Endothelial cell of umbilical vein (primary cell): ENCODE measurements around the gene BSND. TPM values are rescaled to one million over a fixed set of nuclear protein-coding genes. Genes with fewer than 3 reads are reported as not detected.

ENCODE experiments used
- BruUV-seq: library from RNA; stranded (reverse); fragments of 400-500 nt; replicated peaks from 2 replicates; lab custom pipeline; 2021; lab: Mats Ljungman, UMichigan
- CTCF ChIA-PET: fragments of 300-600, 350-600 bp; sonication (Branson Sonifier 250); formaldehyde crosslinking; loops from one replicate; lab custom pipeline; 2021; ENCODE audit warnings: antibody characterized with exemption, inconsistent platforms; lab: Charles Lee
- POLR2A ChIA-PET: fragments of 300-600, 350-600 bp; sonication (Branson Sonifier 250); formaldehyde crosslinking; loops from one replicate; lab custom pipeline; 2021; ENCODE audit warnings: antibody characterized with exemption, inconsistent platforms; lab: Charles Lee
- DNase-seq: peaks from one replicate; pipeline ENCODE4 v3.0.0-alpha.2; 2011; ENCODE audit warnings: low read depth, low spot score
- FAIRE-seq: peaks from 2 replicates; lab custom pipeline; 2011; peaks lifted over from hg19 to GRCh38; lab: Jason Lieb, UNC
- H2AFZ ChIP-seq: 2 replicates; pipeline ENCODE4 v1.6.0; 2012; ENCODE audit warnings: low read depth, low read length, control low read depth, inconsistent platforms
- H3K27ac ChIP-seq: 2 replicates; pipeline ENCODE4 v1.5.1; 2011; ENCODE audit warnings: low read depth, mild to moderate bottlenecking, control low read depth, low read length, moderate library complexity; ENCODE audit not compliant: insufficient read depth
- H3K27me3 ChIP-seq, 2 experiments: 2 replicates each; pipeline versions ENCODE4 v1.6.0 to v1.6.1; 2011; ENCODE audit warnings: low read length in 2 of 2, mixed read lengths in 1 of 2; ENCODE audit not compliant: control insufficient read depth in 2 of 2, insufficient read depth in 2 of 2
- H3K36me3 ChIP-seq, 2 experiments: 2 replicates in 1 of 2; 3 replicates in 1 of 2; pipeline ENCODE4 v1.5.1; 2011; ENCODE audit warnings: low read length in 2 of 2, mild to moderate bottlenecking in 1 of 2, moderate library complexity in 1 of 2; ENCODE audit not compliant: control insufficient read depth in 2 of 2, insufficient read depth in 2 of 2; ENCODE audit errors: extremely low read depth in 1 of 2
- H3K4me1 ChIP-seq: 3 replicates; pipeline ENCODE4 v1.5.1; 2011; ENCODE audit warnings: mild to moderate bottlenecking, low read length; ENCODE audit not compliant: control insufficient read depth, insufficient read depth; ENCODE audit errors: extremely low read depth
- H3K4me2 ChIP-seq: 2 replicates; pipeline ENCODE4 v1.6.1; 2011; ENCODE audit warnings: low read length, control low read depth, mixed read lengths; ENCODE audit not compliant: insufficient read depth
- H3K4me3 ChIP-seq, 3 experiments: fragments of 200-600 bp in 1 of 3; sonication (generic), shearing (Covaris generic) in 1 of 3; replicated peaks in 1 of 3; 2 replicates each; pipeline ENCODE4 v1.5.1; 2011 to 2016; ENCODE audit warnings: control low read depth in 3 of 3, low read length in 3 of 3, mild to moderate bottlenecking in 2 of 3, inconsistent platforms in 1 of 3, low read depth in 1 of 3, moderate library complexity in 1 of 3; ENCODE audit not compliant: insufficient read depth in 1 of 3
- H3K79me2 ChIP-seq: 2 replicates; pipeline ENCODE4 v1.6.0; 2012; ENCODE audit warnings: low read length, inconsistent platforms; ENCODE audit not compliant: control insufficient read depth, insufficient read depth
- H3K9ac ChIP-seq: replicated peaks from 2 replicates; pipeline ENCODE3; 2011; ENCODE audit warnings: low read length, control low read depth; ENCODE audit not compliant: insufficient read depth; ENCODE audit errors: extremely low read depth
- H3K9me1 ChIP-seq: replicated peaks from 3 replicates; pipeline ENCODE4 v1.6.0; 2011; ENCODE audit warnings: mild to moderate bottlenecking, low read length; ENCODE audit not compliant: control insufficient read depth, insufficient read depth; ENCODE audit errors: extremely low read depth
- H3K9me3 ChIP-seq: replicated peaks from 2 replicates; pipeline ENCODE4 v1.5.1; 2012; ENCODE audit warnings: low read length, inconsistent platforms; ENCODE audit not compliant: control insufficient read depth, insufficient read depth
- H4K20me1 ChIP-seq: replicated peaks from 2 replicates; pipeline ENCODE3; 2011; ENCODE audit warnings: mild to moderate bottlenecking, low read length; ENCODE audit not compliant: control insufficient read depth, insufficient read depth; ENCODE audit errors: extremely low read depth
- EZH2 ChIP-seq: IDR thresholded peaks from 2 replicates; pipeline ENCODE4 v1.6.1; 2012; ENCODE audit warnings: borderline replicate concordance, low read depth, mild to moderate bottlenecking, moderate library complexity, low read length, inconsistent platforms; ENCODE audit not compliant: severe bottlenecking
- FOS ChIP-seq: IDR thresholded peaks from 2 replicates; pipeline ENCODE4 v1.6.1; 2011; ENCODE audit warnings: mild to moderate bottlenecking, low read length, moderate library complexity, borderline replicate concordance; ENCODE audit not compliant: insufficient read depth
- GATA2 ChIP-seq: IDR thresholded peaks from 2 replicates; pipeline ENCODE4 v1.7.0; 2011; ENCODE audit warnings: low read depth, mild to moderate bottlenecking, moderate library complexity, mixed read lengths, low read length; ENCODE audit not compliant: insufficient read length, insufficient read depth
- JUN ChIP-seq: IDR thresholded peaks from 2 replicates; pipeline ENCODE4 v1.6.1; 2011; ENCODE audit warnings: borderline replicate concordance, low read depth; ENCODE audit not compliant: insufficient read length, insufficient read depth
- MAX ChIP-seq: IDR thresholded peaks from 2 replicates; pipeline ENCODE4 v1.6.1; 2011; ENCODE audit not compliant: insufficient read depth, insufficient read length
- MYC ChIP-seq: IDR thresholded peaks from one replicate; pipeline ENCODE4 v1.6.1; 2011; ENCODE audit warnings: mild to moderate bottlenecking, low read depth, low read length
- POLR2A ChIP-seq: IDR thresholded peaks from 2 replicates; pipeline ENCODE4 v1.6.1; 2012; ENCODE audit warnings: low read depth, mild to moderate bottlenecking, control low read depth, low read length
- POLR2AphosphoS5 ChIP-seq: IDR thresholded peaks from 2 replicates; pipeline ENCODE4 v1.6.1; 2012; ENCODE audit warnings: low read depth, mild to moderate bottlenecking, control low read depth, low read length, moderate library complexity; ENCODE audit not compliant: insufficient read depth
- dilution Hi-C: fragments of 300-500 bp; cut with MboI; formaldehyde crosslinking; loops from one replicate; pipeline ENCODE4 v1.15.0; 2019; ENCODE audit warnings: low sequenced_read_pairs; ENCODE audit not compliant: extremely low pct_ligation_motif_present
- intact Hi-C: fragments of 100-400 bp; cut with micrococcal nuclease; formaldehyde crosslinking; loops from one replicate; pipeline ENCODE4 v1.10.0; 2022
- polyA plus RNA-seq, 4 experiments: library from polyadenylated mRNA; depleted of rRNA in 3 of 4; stranded (reverse) in 3 of 4; unstranded in 1 of 4; fragments of >200 nt; gene quantifications; 2 replicates each; pipeline versions ENCODE4 v1.2.1 to v1.2.3, GENCODE V29; 2011 to 2012; ENCODE audit warnings: missing spikeins in 1 of 4
- total RNA-seq: library from RNA; stranded (reverse); gene quantifications from 2 replicates; pipeline ENCODE4 v1.2.3, GENCODE V29; 2021
- TF ChIP-seq, protein P1 (sequence below), 2 donors: IDR thresholded peaks; 1 replicate in 1 of 2; 2 replicates in 1 of 2; pipeline ENCODE4 v1.5.1; 2011; ENCODE audit warnings: low read length in 2 of 2, mild to moderate bottlenecking in 2 of 2, moderate library complexity in 2 of 2, control low read depth in 1 of 2, inconsistent platforms in 1 of 2, low read depth in 1 of 2; ENCODE audit not compliant: insufficient read depth in 1 of 2; ENCODE audit errors: extremely low read depth in 1 of 2

Gene BSND
- total and polyA plus RNA-seq, 2 donors (not counting 3 experiments of a cell fraction or from before 2014, with no cell fraction given): not detected

- FAIRE-seq: no peak
Observed at GRCh38 chr1:55052221-55053142, 53.7 kb downstream of the BSND start.

More at GRCh38 chr1:55052221-55053142, 53.7 kb downstream of the BSND start:
- CTCF ChIA-PET: no interaction called here
- BruUV-seq: no TSS peak
- peaks cover 0 to 1% of the 10 kb centered on the region in 2 experiments for H3K27me3 ChIP-seq
- H4K20me1 ChIP-seq: no peaks in the 10 kb centered on the region
- no peak overlapping the region for H3K4me3 ChIP-seq
- DNase-seq: no peak
- no peak for TF ChIP-seq EZH2
- no peak for TF ChIP-seq JUN
- TF ChIP-seq, protein P1, sequence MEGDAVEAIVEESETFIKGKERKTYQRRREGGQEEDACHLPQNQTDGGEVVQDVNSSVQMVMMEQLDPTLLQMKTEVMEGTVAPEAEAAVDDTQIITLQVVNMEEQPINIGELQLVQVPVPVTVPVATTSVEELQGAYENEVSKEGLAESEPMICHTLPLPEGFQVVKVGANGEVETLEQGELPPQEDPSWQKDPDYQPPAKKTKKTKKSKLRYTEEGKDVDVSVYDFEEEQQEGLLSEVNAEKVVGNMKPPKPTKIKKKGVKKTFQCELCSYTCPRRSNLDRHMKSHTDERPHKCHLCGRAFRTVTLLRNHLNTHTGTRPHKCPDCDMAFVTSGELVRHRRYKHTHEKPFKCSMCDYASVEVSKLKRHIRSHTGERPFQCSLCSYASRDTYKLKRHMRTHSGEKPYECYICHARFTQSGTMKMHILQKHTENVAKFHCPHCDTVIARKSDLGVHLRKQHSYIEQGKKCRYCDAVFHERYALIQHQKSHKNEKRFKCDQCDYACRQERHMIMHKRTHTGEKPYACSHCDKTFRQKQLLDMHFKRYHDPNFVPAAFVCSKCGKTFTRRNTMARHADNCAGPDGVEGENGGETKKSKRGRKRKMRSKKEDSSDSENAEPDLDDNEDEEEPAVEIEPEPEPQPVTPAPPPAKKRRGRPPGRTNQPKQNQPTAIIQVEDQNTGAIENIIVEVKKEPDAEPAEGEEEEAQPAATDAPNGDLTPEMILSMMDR (IDR thresholded peaks at IDR 0.05; ENCODE audit: extremely low read depth in 1 of 2, insufficient read depth in 1 of 2, low read depth in 1 of 2, low read length in 2 of 2): no peak
- TF ChIP-seq POLR2AphosphoS5: no peak
- no peak for TF ChIP-seq POLR2A
- no peak for TF ChIP-seq FOS
- TF ChIP-seq MAX: no peak
- no peak for TF ChIP-seq GATA2
- no peak for TF ChIP-seq MYC
- POLR2A ChIA-PET: no interaction called here
- no peak overlapping the region for H3K4me2 ChIP-seq
- H3K9ac ChIP-seq: no peak overlapping the region
- no peaks in the 10 kb centered on the region for H3K36me3 ChIP-seq
- no peaks in the 10 kb centered on the region for H3K9me3 ChIP-seq
- no peaks in the 10 kb centered on the region for H3K9me1 ChIP-seq
- intact Hi-C loops (no loop called here), dilution Hi-C loops (no loop called here)
- no peak overlapping the region for H2AFZ ChIP-seq
- H3K4me1 ChIP-seq: no peaks in the 10 kb centered on the region
- H3K27ac ChIP-seq: no peak overlapping the region
- H3K79me2 ChIP-seq: no peaks in the 10 kb centered on the region
